ENCODE data around the gene SLCO1A2. TPM values are rescaled to one million over a fixed set of nuclear protein-coding genes. Genes with fewer than 3 reads are reported as not detected.

Gene SLCO1A2
- total RNA-seq, 4 donors from 2014 or later, result not detected

- intact Hi-C loops (cut with DNase I; ENCODE audit: low total_unique reads), result no loop called here
- TF ChIP-seq CTCF (IDR thresholded peaks at IDR 0.05) (no peak), POLR2A (IDR thresholded peaks at IDR 0.05) (no peak), POLR2AphosphoS5 (IDR thresholded peaks at IDR 0.05) (no peak), EP300 (IDR thresholded peaks at IDR 0.05; ENCODE audit: low read depth) (no peak)
Measured at GRCh38 chr12:21223930-21224329, 110.8 kb downstream of the SLCO1A2 start.

GRCh38 chr12:21221778-21222177, 112.9 kb downstream of the SLCO1A2 start:
- DNase-seq, result no peak
- no peak for TF ChIP-seq POLR2AphosphoS5 (IDR thresholded peaks at IDR 0.05)
- no peaks in the 10 kb centered on the region for H3K4me1 ChIP-seq
- H3K9me3 ChIP-seq, result no peaks in the 10 kb centered on the region
- no peaks in the 10 kb centered on the region for H3K27me3 ChIP-seq
- H3K4me3 ChIP-seq, result no peak overlapping the region
- in situ Hi-C loops (cut with MboI; ENCODE audit: low pct_ligation_motif_present in 1 of 4, low pct_unique_long_range_greater_than_20kb in 1 of 4, low sequenced_read_pairs in 3 of 4), result no loop called here
- intact Hi-C loops (cut with DNase I; ENCODE audit: low total_unique reads), result no loop called here
- no peaks in the 10 kb centered on the region for H3K36me3 ChIP-seq
- H3K27ac ChIP-seq, result no peak overlapping the region

More at GRCh38 chr12:21223930-21224329, 110.8 kb downstream of the SLCO1A2 start:
- Histone ChIP-seq H3K9me3 (no peaks in the 10 kb centered on the region), H3K36me3 (no peaks in the 10 kb centered on the region), H3K4me1 (no peaks in the 10 kb centered on the region), H3K27ac (no peak overlapping the region), H3K4me3 (no peak overlapping the region), H3K27me3 (no peaks in the 10 kb centered on the region)
- DNase-seq, result no peak
- in situ Hi-C loops (cut with MboI; ENCODE audit: low pct_ligation_motif_present in 1 of 4, low pct_unique_long_range_greater_than_20kb in 1 of 4, low sequenced_read_pairs in 3 of 4), result no loop called here

- no peak overlapping the region for H3K27ac ChIP-seq
- H3K4me3 ChIP-seq, result no peak overlapping the region
- intact Hi-C loops (cut with DNase I; ENCODE audit: low total_unique reads) (no loop called here), in situ Hi-C loops (cut with MboI; ENCODE audit: low pct_ligation_motif_present in 1 of 4, low pct_unique_long_range_greater_than_20kb in 1 of 4, low sequenced_read_pairs in 3 of 4) (no loop called here)
- H3K27me3 ChIP-seq, result no peaks in the 10 kb centered on the region
- no peaks in the 10 kb centered on the region for H3K9me3 ChIP-seq
- H3K4me1 ChIP-seq, result no peaks in the 10 kb centered on the region
- no peaks in the 10 kb centered on the region for H3K36me3 ChIP-seq
- TF ChIP-seq POLR2A (IDR thresholded peaks at IDR 0.05), result no peak
- DNase-seq, result no peak
Measured at GRCh38 chr12:21221072-21221471, 113.6 kb downstream of the SLCO1A2 start.

GRCh38 chr12:21220266-21220665, 114.5 kb downstream of the SLCO1A2 start:
- in situ Hi-C loops (cut with MboI; ENCODE audit: low pct_ligation_motif_present in 1 of 4, low pct_unique_long_range_greater_than_20kb in 1 of 4, low sequenced_read_pairs in 3 of 4), result no loop called here

GRCh38 chr12:21219206-21219605, 115.5 kb downstream of the SLCO1A2 start:
- TF ChIP-seq POLR2AphosphoS5 (IDR thresholded peaks at IDR 0.05) (no peak), POLR2A (IDR thresholded peaks at IDR 0.05) (no peak), EP300 (IDR thresholded peaks at IDR 0.05; ENCODE audit: low read depth) (no peak), CTCF (IDR thresholded peaks at IDR 0.05) (no peak)
- intact Hi-C loops (cut with DNase I; ENCODE audit: low total_unique reads), result no loop called here
- Histone ChIP-seq H3K27ac (no peak overlapping the region), H3K9me3 (no peaks in the 10 kb centered on the region), H3K36me3 (no peaks in the 10 kb centered on the region), H3K4me3 (no peak overlapping the region), H3K27me3 (no peaks in the 10 kb centered on the region), H3K4me1 (no peaks in the 10 kb centered on the region)
- no peak for DNase-seq
- WGBS, 2 donors (ENCODE audit: low coverage in 1 of 2), result 0 to 25% methylated on average over 1 to 2 of the region's 2 CpGs
- in situ Hi-C loops (cut with MboI; ENCODE audit: low pct_ligation_motif_present in 1 of 4, low pct_unique_long_range_greater_than_20kb in 1 of 4, low sequenced_read_pairs in 3 of 4), result no loop called here

More at GRCh38 chr12:21220266-21220665, 114.5 kb downstream of the SLCO1A2 start:
- WGBS, 2 donors (ENCODE audit: low coverage in 1 of 2), result 63 to 66% methylated on average over 3 of the region's 3 CpGs
- Histone ChIP-seq H3K27me3 (no peaks in the 10 kb centered on the region), H3K36me3 (no peaks in the 10 kb centered on the region), H3K27ac (no peak overlapping the region), H3K4me1 (no peaks in the 10 kb centered on the region), H3K4me3 (no peak overlapping the region), H3K9me3 (no peaks in the 10 kb centered on the region)
- intact Hi-C loops (cut with DNase I; ENCODE audit: low total_unique reads), result no loop called here
- no peak for DNase-seq
- TF ChIP-seq POLR2AphosphoS5 (IDR thresholded peaks at IDR 0.05) (no peak), CTCF (IDR thresholded peaks at IDR 0.05) (no peak), POLR2A (IDR thresholded peaks at IDR 0.05) (no peak), EP300 (IDR thresholded peaks at IDR 0.05; ENCODE audit: low read depth) (no peak)

Other genes with a start within 250 kb of the SLCO1A2 start
- gene SLCO1B1, start 203.7 kb downstream of the SLCO1A2 start, total RNA-seq, result not detected
- gene IAPP, start 38.0 kb upstream of the SLCO1A2 start, total RNA-seq, result not detected
- 10 to 100 TPM in 3 of 4 donors, 1 to 10 TPM in 1; 9.8 to 41.0 (median 27.0) TPM for gene PYROXD1, start 102.7 kb upstream of the SLCO1A2 start, total RNA-seq
- 10 to 100 TPM in 3 of 4 donors, 1 to 10 TPM in 1; 2.2 to 32.0 (median 13.5) TPM for gene RECQL, start 166.7 kb upstream of the SLCO1A2 start, total RNA-seq
- gene GOLT1B, start 166.9 kb upstream of the SLCO1A2 start, total RNA-seq, result 10 to 100 TPM in 3 of 4 donors, 1 to 10 TPM in 1; 8.6 to 14.6 (median 13.1) TPM
- gene SPX, start 191.4 kb upstream of the SLCO1A2 start, total RNA-seq, result not detected

Measured in transverse colon (tissue), 4 donors.